Measurements from ENCODE around the gene ADD1. TPM values are rescaled to one million over a fixed set of nuclear protein-coding genes. Genes with fewer than 3 reads are reported as not detected.
A peak's percentile ranks its signal among the peaks of the same experiment; 100 is the strongest.

Gene ADD1
- total and polyA plus RNA-seq, 4 donors: 127 to 400 (median 268) TPM

- no peak for DNase-seq
- Histone ChIP-seq H3K4me1 (ENCODE audit: control insufficient read depth in 5 of 5, insufficient read depth in 5 of 5, low read length in 5 of 5) (peaks cover 0 to 13% (median 3%) of the 10 kb centered on the region in 5 donors), H3K9ac (ENCODE audit: insufficient read depth in 1 of 2, low read length in 2 of 2) (no peak overlapping the region), H3K27me3 (ENCODE audit: control insufficient read depth in 3 of 3, insufficient read depth in 3 of 3, low read length in 2 of 3) (no peaks in the 10 kb centered on the region), H3K27ac (ENCODE audit: low read depth in 1 of 2, low read length in 1 of 2) (no peak overlapping the region), H3K4me3 (no peak overlapping the region), H3K9me3 (ENCODE audit: control insufficient read depth in 4 of 4, insufficient read depth in 3 of 4, low read length in 3 of 4) (no peaks in the 10 kb centered on the region), H3K36me3 (ENCODE audit: control insufficient read depth in 4 of 4, insufficient read depth in 4 of 4, low read length in 4 of 4) (peaks cover 25 to 73% (median 60%) of the 10 kb centered on the region in 4 donors)
- ATAC-seq (ENCODE audit: insufficient read depth, low FRiP score): no peak
- WGBS, 2 donors: 85 to 95% methylated on average over 3 of the region's 3 CpGs
- TF ChIP-seq, protein P1, sequence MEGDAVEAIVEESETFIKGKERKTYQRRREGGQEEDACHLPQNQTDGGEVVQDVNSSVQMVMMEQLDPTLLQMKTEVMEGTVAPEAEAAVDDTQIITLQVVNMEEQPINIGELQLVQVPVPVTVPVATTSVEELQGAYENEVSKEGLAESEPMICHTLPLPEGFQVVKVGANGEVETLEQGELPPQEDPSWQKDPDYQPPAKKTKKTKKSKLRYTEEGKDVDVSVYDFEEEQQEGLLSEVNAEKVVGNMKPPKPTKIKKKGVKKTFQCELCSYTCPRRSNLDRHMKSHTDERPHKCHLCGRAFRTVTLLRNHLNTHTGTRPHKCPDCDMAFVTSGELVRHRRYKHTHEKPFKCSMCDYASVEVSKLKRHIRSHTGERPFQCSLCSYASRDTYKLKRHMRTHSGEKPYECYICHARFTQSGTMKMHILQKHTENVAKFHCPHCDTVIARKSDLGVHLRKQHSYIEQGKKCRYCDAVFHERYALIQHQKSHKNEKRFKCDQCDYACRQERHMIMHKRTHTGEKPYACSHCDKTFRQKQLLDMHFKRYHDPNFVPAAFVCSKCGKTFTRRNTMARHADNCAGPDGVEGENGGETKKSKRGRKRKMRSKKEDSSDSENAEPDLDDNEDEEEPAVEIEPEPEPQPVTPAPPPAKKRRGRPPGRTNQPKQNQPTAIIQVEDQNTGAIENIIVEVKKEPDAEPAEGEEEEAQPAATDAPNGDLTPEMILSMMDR (IDR thresholded peaks at IDR 0.05; ENCODE audit: control extremely low read depth, extremely low read depth): no peak
Observed at GRCh38 chr4:2911868-2912267, 68.2 kb downstream of the ADD1 start.

- H3K4me1 ChIP-seq (ENCODE audit: control insufficient read depth in 5 of 5, insufficient read depth in 5 of 5, low read length in 5 of 5): peaks cover 0 to 3% (median 1%) of the 10 kb centered on the region in 5 donors
- ATAC-seq (ENCODE audit: insufficient read depth, low FRiP score) (peak; percentile 60), DNase-seq (no peak)
- no peaks in the 10 kb centered on the region for H3K9me3 ChIP-seq (ENCODE audit: control insufficient read depth in 4 of 4, insufficient read depth in 3 of 4, low read length in 3 of 4)
- H3K9ac ChIP-seq (ENCODE audit: insufficient read depth in 1 of 2, low read length in 2 of 2): no peak overlapping the region
- H3K27ac ChIP-seq (ENCODE audit: low read depth in 1 of 2, low read length in 1 of 2): peak overlapping the region in 1 of 2 donors; percentile 78
- 66 to 88% methylated on average over 6 of the region's 6 CpGs for WGBS, 2 donors
- TF ChIP-seq, protein P1 (IDR thresholded peaks at IDR 0.05; ENCODE audit: control extremely low read depth, extremely low read depth): no peak
- no peak overlapping the region for H3K4me3 ChIP-seq
- no peaks in the 10 kb centered on the region for H3K27me3 ChIP-seq (ENCODE audit: control insufficient read depth in 3 of 3, insufficient read depth in 3 of 3, low read length in 2 of 3)
- H3K36me3 ChIP-seq (ENCODE audit: control insufficient read depth in 4 of 4, insufficient read depth in 4 of 4, low read length in 4 of 4): peaks cover 20 to 63% (median 53%) of the 10 kb centered on the region in 4 donors
Observed at GRCh38 chr4:2913168-2913567, 69.5 kb downstream of the ADD1 start.

DNA sequence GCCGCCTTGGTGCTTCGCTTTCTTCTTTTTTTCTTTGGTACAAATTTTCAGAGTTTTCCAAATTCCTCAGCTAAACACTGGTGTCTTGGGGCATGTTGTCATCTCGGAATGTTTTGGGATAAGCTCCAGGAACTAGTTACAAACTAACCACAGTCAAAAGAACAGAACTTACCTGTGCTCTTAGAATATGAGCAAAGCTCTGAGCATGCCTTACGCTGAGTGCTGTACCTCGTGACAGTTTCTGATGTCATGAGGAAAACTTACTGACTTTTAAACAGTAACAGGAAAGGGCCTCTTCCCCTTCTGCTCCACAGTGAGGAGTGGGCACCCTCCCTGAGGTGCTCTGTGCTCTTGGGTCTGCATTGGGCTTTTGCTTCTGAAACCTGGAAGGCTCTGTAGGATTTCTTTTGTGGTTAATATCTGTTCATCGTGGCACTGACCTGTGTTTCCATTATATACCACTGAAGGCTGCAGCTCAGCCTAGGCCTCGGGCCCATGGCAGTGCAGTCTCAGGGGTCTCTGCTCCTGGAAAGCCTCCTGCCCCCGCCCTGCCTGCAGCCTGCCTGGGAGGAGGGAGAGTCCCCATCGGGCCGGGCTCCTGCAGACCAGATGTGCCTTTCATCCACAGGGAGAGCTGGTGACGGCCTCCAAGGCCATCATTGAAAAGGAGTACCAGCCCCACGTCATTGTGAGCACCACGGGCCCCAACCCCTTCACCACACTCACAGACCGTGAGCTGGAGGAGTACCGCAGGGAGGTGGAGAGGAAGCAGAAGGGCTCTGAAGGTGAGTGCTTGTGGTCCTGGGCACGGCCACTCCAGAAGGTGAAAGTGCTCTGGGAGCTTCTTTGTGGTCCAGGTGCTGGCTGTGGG lies 70.8 kb downstream of the ADD1 start:
- no peaks in the 10 kb centered on the region for H3K27me3 ChIP-seq (ENCODE audit: control insufficient read depth in 3 of 3, insufficient read depth in 3 of 3, low read length in 2 of 3)
- peaks cover 0 to 3% (median 0%) of the 10 kb centered on the region in 5 donors for H3K4me1 ChIP-seq (ENCODE audit: control insufficient read depth in 5 of 5, insufficient read depth in 5 of 5, low read length in 5 of 5)
- no peak overlapping the region for H3K9ac ChIP-seq (ENCODE audit: insufficient read depth in 1 of 2, low read length in 2 of 2)
- no peaks in the 10 kb centered on the region for H3K9me3 ChIP-seq (ENCODE audit: control insufficient read depth in 4 of 4, insufficient read depth in 3 of 4, low read length in 3 of 4)
- ATAC-seq (ENCODE audit: insufficient read depth, low FRiP score): peak; percentile 67
- TF ChIP-seq, protein P1 (IDR thresholded peaks at IDR 0.05; ENCODE audit: control extremely low read depth, extremely low read depth): no peak
- DNase-seq: no peak
- 35 to 59% methylated on average over 15 to 16 of the region's 16 CpGs for WGBS, 2 donors
- peaks cover 20 to 52% (median 41%) of the 10 kb centered on the region in 4 donors for H3K36me3 ChIP-seq (ENCODE audit: control insufficient read depth in 4 of 4, insufficient read depth in 4 of 4, low read length in 4 of 4)
- peak overlapping the region in 1 of 2 donors; percentile 66 for H3K27ac ChIP-seq (ENCODE audit: low read depth in 1 of 2, low read length in 1 of 2)
- H3K4me3 ChIP-seq: no peak overlapping the region
